Activated CD8-positive, alpha-beta memory T cell treated with anti-CD3 and anti-CD28 coated beads for 48 hours (primary cell): ENCODE results near the gene GBP7.

Experiments used
- DNase-seq, 3 experiments: peaks; one replicate each; pipeline ENCODE4 v3.0.0-alpha.2; 2020; ENCODE audit warnings: low read depth in 2 of 3, low spot score in 2 of 3

GBP7 gene

GRCh38 chr1:89125240-89125912, 50.4 kb downstream of the GBP7 start:
- no peak for DNase-seq

GRCh38 chr1:89121641-89122040, 54.2 kb downstream of the GBP7 start:
- no peak for DNase-seq

GRCh38 chr1:89114662-89115061, 61.1 kb downstream of the GBP7 start:
- no peak for DNase-seq

- no peak for DNase-seq
Observed at GRCh38 chr1:89112871-89113613, 62.8 kb downstream of the GBP7 start.

GRCh38 chr1:89104687-89105086, 71.1 kb downstream of the GBP7 start:
- DNase-seq: no peak

- no peak for DNase-seq
Observed at GRCh38 chr1:89104147-89104546, 71.7 kb downstream of the GBP7 start.

GRCh38 chr1:89102021-89102420, 73.8 kb downstream of the GBP7 start:
- DNase-seq: no peak

- no peak for DNase-seq
Observed at GRCh38 chr1:89100412-89100811, 75.4 kb downstream of the GBP7 start.

- DNase-seq: no peak
Observed at GRCh38 chr1:89098857-89099256, 76.9 kb downstream of the GBP7 start.

GRCh38 chr1:89095737-89096136, 80.1 kb downstream of the GBP7 start:
- no peak for DNase-seq

- DNase-seq: no peak
Observed at GRCh38 chr1:89089962-89090361, 85.8 kb downstream of the GBP7 start.

GRCh38 chr1:89088572-89088971, 87.2 kb downstream of the GBP7 start:
- no peak for DNase-seq

GRCh38 chr1:89087241-89087640, 88.6 kb downstream of the GBP7 start:
- no peak for DNase-seq

- no peak for DNase-seq
Observed at GRCh38 chr1:89085781-89086180, 90.0 kb downstream of the GBP7 start.
